ENCODE results near the gene ALDH3B1. TPM values are rescaled to one million over a fixed set of nuclear protein-coding genes. Genes with fewer than 3 reads are reported as not detected.
A peak's percentile ranks its signal among the peaks of the same experiment; 100 is the strongest.

ALDH3B1 gene
- total RNA-seq, 1 experiment from 2014 or later, result 19.0 TPM

DNA sequence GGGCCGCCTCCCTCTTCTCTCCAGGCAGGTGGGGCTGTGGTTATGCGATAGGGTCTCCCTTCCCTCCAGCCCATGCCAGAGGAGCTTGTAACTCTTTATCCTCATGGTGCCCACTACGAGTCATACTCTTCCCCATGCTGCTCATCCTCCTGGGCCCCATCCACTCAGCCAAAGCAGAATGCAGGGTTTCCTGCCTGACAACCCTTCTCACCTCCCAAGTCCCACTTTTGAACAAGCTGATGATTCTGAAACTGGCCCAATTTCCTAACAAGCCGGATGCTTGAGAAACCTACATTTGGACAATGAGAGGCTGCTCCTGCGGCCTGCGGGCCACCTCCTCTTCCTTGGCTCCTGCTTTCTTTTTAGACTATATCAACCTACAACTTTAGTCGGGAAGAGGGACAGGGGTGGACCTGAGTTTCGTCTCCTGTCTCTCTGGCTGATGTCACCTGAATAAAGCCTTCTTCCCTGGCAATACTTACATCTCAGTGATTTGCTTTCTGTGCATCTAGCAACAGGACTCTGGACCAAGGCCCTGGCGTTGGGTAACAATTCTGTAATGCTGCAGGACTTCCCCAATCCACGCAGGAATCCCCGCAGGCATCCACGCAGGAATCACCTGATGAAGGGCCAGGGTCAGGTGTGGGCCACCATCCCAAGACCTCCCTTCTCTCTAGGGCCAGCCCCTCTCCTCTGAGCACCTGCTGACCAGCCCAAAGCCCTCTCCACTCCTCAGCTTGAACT is 18.8 kb downstream of the ALDH3B1 start:
- peak; percentile 73 for DNase-seq (ENCODE audit: low read depth)

- peak; percentile 99 for DNase-seq (ENCODE audit: low read depth)
Measured at GRCh38 chr11:68030318-68031143, 20.4 kb downstream of the ALDH3B1 start, which contains the start of gene NDUFS8. NDUFS8 (plus strand) TSS chr11:68030681; CDS start chr11:68032152, 1,471 bp downstream.

DNA sequence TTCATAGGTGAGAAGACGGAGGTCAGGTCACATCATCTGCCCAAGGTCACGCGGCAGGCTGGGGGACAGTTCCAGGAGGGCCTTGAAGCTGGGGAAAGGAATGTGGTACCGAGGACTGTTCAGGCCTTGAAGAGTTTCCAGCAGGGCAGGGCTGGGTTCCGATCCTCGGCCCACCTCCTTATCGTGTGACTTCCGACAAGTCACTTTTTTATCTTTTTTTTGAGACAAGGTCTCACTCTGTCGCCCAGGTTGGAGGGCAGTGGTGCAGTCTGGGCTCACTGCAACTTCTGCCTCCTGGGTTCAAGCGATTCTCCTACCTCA is 21.0 kb downstream of the ALDH3B1 start:
- DNase-seq (ENCODE audit: low read depth), result no peak

DNA sequence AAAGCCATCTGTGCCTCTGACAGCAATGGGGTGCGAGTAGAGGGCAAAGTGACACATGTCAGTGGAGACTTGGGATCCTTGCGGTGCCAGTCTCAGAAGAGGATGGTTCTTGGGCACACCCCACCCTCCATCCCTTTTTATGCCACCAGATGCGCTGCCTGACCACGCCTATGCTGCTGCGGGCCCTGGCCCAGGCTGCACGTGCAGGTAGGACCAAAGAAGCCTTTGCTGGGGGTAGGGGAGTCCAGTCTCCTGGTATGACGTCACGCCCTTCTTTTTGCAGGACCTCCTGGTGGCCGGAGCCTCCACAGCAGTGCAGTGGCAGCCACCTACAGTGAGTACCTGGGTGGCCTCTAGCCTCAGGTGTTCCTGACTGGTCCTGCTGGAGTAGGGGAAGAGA is 21.9 kb downstream of the ALDH3B1 start:
- DNase-seq (ENCODE audit: low read depth), result no peak

GRCh38 chr11:68032997-68033707 is 23.0 kb downstream of the ALDH3B1 start:
- DNase-seq (ENCODE audit: low read depth), result no peak

GRCh38 chr11:68033708-68034045 is 23.6 kb downstream of the ALDH3B1 start:
- DNase-seq (ENCODE audit: low read depth), result no peak

DNA sequence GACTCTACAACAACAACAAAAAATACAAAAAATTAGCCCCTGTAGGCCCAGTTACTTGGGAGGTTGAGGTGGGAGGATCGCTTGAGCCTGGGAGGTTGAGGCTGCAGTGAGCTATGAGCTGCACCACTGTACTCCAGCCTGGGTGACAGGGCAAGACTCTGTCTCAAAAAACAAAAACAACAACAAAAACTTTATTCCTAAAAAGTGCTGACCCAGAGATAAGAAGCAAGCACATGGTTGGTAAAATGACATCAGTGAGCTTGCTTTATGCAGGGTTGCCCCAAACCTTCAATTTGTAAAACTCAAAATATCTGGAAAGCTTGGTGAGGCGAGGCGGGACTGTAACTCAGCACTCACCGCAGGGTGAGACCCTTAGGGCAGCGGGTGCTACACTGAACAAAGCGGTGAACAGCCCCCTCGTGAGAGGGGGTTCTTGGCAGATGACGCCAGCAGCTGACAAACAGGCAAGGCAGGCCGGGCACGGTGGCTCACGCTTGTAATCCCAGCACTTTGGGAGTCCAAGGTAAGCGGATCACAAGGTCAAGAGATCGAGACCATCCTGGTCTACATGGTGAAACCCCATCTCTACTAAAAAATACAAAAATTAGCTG is 25.2 kb downstream of the ALDH3B1 start:
- DNase-seq (ENCODE audit: low read depth), result no peak

DNA sequence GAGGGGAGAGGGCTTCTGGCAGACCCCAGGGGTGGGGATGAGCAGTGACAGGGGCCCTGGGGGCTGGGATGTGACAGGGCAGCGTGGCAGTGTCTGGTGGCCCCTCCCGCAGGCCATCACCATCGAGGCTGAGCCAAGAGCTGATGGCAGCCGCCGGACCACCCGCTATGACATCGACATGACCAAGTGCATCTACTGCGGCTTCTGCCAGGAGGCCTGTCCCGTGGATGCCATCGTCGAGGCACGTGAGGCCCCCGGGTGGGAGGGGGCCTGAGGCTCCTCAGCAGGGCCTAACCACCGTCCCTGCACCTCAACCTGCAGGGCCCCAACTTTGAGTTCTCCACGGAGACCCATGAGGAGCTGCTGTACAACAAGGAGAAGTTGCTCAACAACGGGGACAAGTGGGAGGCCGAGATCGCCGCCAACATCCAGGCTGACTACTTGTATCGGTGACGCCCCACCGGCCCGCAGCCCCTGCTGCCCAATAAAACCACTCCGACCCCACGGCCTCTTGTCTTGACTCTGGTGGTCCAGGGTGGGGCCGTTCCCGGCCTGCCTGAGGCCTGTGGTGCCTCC is 26.1 kb downstream of the ALDH3B1 start:
- DNase-seq (ENCODE audit: low read depth), result no peak

DNA sequence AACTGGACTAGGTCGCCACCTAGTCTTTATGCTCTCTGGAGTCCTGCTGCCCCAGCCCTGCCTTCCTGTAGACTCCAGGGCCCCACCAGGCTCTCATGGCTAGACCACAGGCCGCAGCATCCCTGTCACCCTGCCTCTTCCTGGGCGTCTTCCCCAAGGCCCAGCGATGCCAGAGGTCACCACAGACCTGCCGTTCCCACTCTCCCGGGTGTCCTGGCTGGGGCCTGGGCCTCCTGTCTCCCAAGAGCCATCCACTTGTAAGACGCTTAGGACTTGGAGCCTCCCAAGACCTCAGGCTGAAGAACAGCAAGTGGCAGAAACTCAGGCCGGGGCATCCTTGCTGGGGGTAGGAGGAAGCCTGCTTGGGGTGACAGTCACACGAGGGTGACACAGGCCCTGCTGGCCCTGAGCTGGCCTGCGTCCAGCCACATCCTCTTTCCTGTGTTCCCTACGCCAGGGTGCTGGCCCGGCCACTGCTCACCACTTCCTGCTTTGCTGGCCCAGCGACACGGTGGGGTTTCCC is 26.7 kb downstream of the ALDH3B1 start:
- no peak for DNase-seq (ENCODE audit: low read depth)

DNA sequence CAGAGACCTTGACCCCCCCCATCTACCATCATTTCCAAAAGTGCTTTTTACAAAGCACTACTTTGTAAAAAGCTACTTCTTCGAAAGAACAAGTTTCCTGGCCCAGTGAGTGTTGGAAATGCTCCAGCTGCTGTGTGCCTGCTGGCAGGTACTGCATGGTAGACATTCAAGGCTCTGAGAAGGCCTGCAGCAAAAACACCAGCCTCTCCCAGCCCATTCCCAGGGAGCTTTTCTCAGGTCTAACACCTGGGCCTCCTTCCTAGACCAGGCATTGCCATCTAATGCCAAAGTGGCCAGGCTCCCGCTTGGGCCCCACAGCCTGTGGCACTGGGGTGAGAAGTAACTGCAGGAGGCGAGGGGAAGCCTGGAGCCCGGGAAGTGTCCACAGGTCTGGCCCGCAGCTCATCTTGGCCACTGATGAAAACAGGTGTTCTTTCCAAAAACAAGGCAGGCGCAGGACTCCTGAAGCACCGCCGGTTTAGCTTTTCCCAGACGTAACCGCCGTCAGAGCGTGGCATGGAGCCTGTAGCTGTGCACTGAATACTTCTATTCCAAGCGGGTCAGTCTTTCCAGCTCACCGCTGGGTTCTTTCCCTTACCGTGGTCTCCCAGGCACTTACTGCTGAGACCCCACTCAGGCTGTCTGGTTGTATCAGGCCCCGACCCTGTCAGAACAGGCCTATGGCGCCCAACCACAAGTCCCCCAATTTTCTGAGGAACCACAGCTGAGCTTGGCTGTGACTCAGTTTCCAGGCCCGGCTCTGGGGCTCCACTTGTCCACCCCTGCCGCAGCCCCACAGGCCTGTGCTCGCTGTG is 27.5 kb downstream of the ALDH3B1 start:
- no peak for DNase-seq (ENCODE audit: low read depth)

DNA sequence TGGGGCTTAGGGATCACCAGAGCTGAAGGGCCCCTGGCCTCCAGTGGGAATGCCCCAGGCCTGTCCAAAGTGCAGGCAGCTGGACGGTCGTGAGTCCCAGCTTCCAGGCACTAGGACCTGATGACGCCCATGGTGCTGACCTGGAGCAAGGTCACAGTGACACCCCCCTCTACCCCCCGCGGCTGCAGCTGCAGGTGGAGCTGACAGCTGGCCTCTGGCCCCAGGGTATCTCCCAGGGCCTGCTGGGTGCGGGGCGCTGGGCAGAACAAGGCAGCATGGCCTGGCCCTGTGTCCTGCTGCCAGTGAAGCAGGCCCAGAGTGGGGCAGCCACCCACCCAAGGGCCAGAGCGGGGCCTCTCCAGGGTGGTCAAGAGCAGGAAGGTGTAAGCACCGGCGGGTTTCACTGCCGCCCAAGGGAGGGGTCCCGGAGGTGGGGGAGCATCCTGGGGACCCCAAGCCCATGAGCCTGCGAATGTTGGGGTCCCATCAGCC is 28.1 kb downstream of the ALDH3B1 start:
- no peak for DNase-seq (ENCODE audit: low read depth)

DNA sequence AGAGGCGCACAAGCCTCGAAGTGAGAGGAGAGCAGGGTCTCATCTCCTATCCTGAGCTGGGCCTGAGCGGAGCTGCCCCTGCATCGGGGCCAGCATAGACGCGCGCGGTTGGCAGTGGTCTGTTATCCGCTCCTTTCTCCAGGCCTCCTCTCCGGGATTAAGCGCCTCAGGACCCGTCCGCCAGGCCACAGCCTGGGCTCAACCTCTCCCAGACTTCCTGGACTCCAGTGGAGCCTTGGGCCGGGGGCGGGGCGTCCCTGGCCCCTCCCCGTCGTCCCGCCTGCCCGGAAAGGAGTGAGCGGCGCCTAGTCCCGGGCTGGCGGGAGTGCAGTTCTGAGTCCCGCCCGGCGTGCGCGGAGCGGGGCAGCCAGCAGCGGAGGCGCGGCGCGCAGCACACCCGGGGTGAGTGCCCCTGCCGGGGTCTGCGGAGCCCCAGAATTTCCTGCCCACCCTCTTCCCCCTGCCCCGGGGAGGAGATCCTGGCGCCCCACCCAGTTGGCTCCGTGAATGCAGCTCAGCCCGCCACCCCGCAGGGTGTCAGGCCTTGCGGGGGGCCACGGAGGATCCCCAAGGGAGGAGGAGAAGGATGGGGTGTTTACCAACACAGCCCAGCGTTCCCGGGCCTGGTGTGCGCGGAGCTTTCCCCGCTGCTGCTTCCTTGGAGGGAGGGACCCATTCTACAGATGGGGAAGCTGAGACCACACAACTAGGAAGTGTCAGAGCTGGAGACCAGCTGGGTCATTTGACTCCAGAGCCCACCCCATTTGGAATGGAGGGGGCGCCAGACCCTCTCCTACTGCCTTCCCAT is 28.8 kb downstream of the ALDH3B1 start, which contains the start of gene TCIRG1:
Gene TCIRG1 (plus strand): TSS at position 308 of the 808 bp plus-strand sequence. CDS start 2,247 bp downstream, outside the sequence.
- DNase-seq (ENCODE audit: low read depth), result peak; percentile 84

GRCh38 chr11:68039526-68040086 is 29.5 kb downstream of the ALDH3B1 start:
- no peak for DNase-seq (ENCODE audit: low read depth)

GRCh38 chr11:68040101-68040956 is 30.2 kb downstream of the ALDH3B1 start:
- peak; percentile 72 for DNase-seq (ENCODE audit: low read depth)

DNA sequence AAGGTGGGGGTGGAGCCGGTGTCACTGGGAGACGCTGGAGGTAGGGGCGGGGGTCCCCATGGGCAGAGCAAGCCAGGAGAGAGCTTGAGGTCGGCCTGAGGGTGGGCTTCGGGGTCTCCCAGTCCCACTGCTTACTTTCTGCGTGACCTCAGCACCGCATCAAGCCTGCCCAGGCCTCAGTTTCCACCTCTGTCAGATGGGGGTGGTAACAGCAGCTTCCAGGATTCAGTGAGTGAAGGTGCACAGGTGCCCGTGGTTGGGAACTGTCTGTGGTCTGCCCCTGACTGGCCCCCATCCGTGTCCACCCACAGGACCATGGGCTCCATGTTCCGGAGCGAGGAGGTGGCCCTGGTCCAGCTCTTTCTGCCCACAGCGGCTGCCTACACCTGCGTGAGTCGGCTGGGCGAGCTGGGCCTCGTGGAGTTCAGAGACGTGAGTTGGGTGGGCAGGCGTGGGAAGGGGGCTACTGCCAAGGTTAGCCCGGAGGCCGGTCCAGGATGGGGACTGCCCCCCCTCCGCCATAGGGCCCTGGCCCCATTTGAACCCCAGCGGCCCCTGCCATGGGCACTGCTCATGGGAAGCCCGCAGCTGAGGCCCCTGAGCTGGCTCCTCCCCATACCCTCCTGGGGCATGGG is 30.9 kb downstream of the ALDH3B1 start:
- no peak for DNase-seq (ENCODE audit: low read depth)

DNA sequence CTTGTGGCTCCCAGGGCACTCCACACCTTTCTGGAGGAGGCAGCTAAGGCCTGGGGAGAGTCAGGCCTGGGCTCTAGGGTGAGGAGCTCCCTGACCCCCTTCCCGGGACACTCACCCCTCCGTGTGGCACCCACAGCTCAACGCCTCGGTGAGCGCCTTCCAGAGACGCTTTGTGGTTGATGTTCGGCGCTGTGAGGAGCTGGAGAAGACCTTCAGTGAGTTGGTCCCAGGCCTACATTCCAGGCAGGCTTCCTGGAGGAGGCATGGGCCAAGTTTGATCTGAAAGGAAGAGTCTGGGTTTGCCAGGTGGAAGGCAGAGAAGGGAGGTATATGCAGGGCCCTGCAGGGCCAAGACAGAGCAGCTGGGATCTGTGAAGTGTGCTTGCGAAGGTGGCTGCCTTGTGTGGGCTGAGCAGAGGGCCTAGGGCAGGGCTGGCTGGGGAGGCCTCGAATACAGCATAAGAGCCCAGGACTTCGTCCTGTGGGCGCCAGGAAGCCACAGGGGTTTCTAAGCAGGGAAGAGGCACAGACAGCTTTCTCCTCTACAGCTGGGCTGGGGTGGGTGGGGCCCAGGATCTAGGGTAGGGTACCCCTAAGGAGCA is 31.6 kb downstream of the ALDH3B1 start:
- DNase-seq (ENCODE audit: low read depth), result no peak

Data from HT1080 (cell line).